Measurements from ENCODE around the gene BIRC3. TPM values are rescaled to one million over a fixed set of nuclear protein-coding genes. Genes with fewer than 3 reads are reported as not detected.

The BIRC3 gene
- total and polyA plus RNA-seq, 2 experiments from 2014 or later, result 0.79 to 0.97 TPM

- H3K79me2 ChIP-seq (ENCODE audit: insufficient read depth), result no peaks in the 10 kb centered on the region
- H3K4me1 ChIP-seq (ENCODE audit: insufficient read depth), result peaks cover 30% of the 10 kb centered on the region
- peaks cover 5% of the 10 kb centered on the region; the same call in 1 of the 2 replicates for H3K9me2 ChIP-seq (ENCODE audit: insufficient read depth)
- H3K4me3 ChIP-seq, result no peak overlapping the region
- H3K27me3 ChIP-seq (replicated peaks; ENCODE audit: insufficient read depth), result no peaks in the 10 kb centered on the region
- TF ChIP-seq EZH2phosphoT487 (IDR thresholded peaks at IDR 0.05; ENCODE audit: insufficient read depth, low read depth) (no peak), EZH2 (IDR thresholded peaks at IDR 0.05; ENCODE audit: insufficient read depth, poor library complexity, severe bottlenecking) (no peak)
- no peak for DNase-seq
- in situ Hi-C loops (cut with MboI), result no loop called here
- peaks cover 24% of the 10 kb centered on the region for H3F3A ChIP-seq (ENCODE audit: insufficient read depth)
- no peak overlapping the region for H3K9ac ChIP-seq
- H4K20me1 ChIP-seq (ENCODE audit: insufficient read depth), result no peaks in the 10 kb centered on the region
- H3K27ac ChIP-seq, result no peak overlapping the region
- no peaks in the 10 kb centered on the region for H3K36me3 ChIP-seq (ENCODE audit: low read depth)
- no peak overlapping the region for H2AFZ ChIP-seq
- no peaks in the 10 kb centered on the region for H3K9me3 ChIP-seq (ENCODE audit: low read depth)
- no peak overlapping the region for H3K4me2 ChIP-seq (ENCODE audit: unreplicated experiment)
Measured at GRCh38 chr11:102320188-102320587, 2.9 kb downstream of the BIRC3 start.

- no peaks in the 10 kb centered on the region for H3K79me2 ChIP-seq (ENCODE audit: insufficient read depth)
- TF ChIP-seq EZH2 (IDR thresholded peaks at IDR 0.05; ENCODE audit: insufficient read depth, poor library complexity, severe bottlenecking) (no peak), EZH2phosphoT487 (IDR thresholded peaks at IDR 0.05; ENCODE audit: insufficient read depth, low read depth) (no peak)
- in situ Hi-C loops (cut with MboI), result no loop called here
- no peak overlapping the region for H3K9ac ChIP-seq
- peaks cover 5% of the 10 kb centered on the region; the same call in 1 of the 2 replicates for H3K9me2 ChIP-seq (ENCODE audit: insufficient read depth)
- no peak for DNase-seq
- H3K4me2 ChIP-seq (ENCODE audit: unreplicated experiment), result no peak overlapping the region
- no peaks in the 10 kb centered on the region for H3K9me3 ChIP-seq (ENCODE audit: low read depth)
- H3K27me3 ChIP-seq (replicated peaks; ENCODE audit: insufficient read depth), result no peaks in the 10 kb centered on the region
- H3F3A ChIP-seq (ENCODE audit: insufficient read depth), result peaks cover 24% of the 10 kb centered on the region
- no peak overlapping the region for H2AFZ ChIP-seq
- peaks cover 30% of the 10 kb centered on the region for H3K4me1 ChIP-seq (ENCODE audit: insufficient read depth)
- no peaks in the 10 kb centered on the region for H4K20me1 ChIP-seq (ENCODE audit: insufficient read depth)
- no peak overlapping the region for H3K27ac ChIP-seq
- H3K36me3 ChIP-seq (ENCODE audit: low read depth), result no peaks in the 10 kb centered on the region
- H3K4me3 ChIP-seq, result no peak overlapping the region
Measured at GRCh38 chr11:102320679-102321078, 3.4 kb downstream of the BIRC3 start.

- Histone ChIP-seq H3K9ac (no peak overlapping the region), H3K9me3 (ENCODE audit: low read depth) (no peaks in the 10 kb centered on the region), H3K27me3 (replicated peaks; ENCODE audit: insufficient read depth) (no peaks in the 10 kb centered on the region), H3K79me2 (ENCODE audit: insufficient read depth) (no peaks in the 10 kb centered on the region), H3K4me1 (ENCODE audit: insufficient read depth) (peaks cover 22% of the 10 kb centered on the region), H3K27ac (no peak overlapping the region), H3K4me3 (no peak overlapping the region), H4K20me1 (ENCODE audit: insufficient read depth) (no peaks in the 10 kb centered on the region), H3F3A (ENCODE audit: insufficient read depth) (peaks cover 17% of the 10 kb centered on the region), H2AFZ (peak overlapping the region; percentile 19; the same call in 1 of the 2 replicates), H3K4me2 (ENCODE audit: unreplicated experiment) (peak overlapping the region; percentile 52), H3K36me3 (ENCODE audit: low read depth) (no peaks in the 10 kb centered on the region), H3K9me2 (ENCODE audit: insufficient read depth) (peaks cover 5% of the 10 kb centered on the region; the same call in 1 of the 2 replicates)
- in situ Hi-C loops (cut with MboI), result no loop called here
- no peak for TF ChIP-seq EZH2 (IDR thresholded peaks at IDR 0.05; ENCODE audit: insufficient read depth, poor library complexity, severe bottlenecking)
- TF ChIP-seq EZH2phosphoT487 (IDR thresholded peaks at IDR 0.05; ENCODE audit: insufficient read depth, low read depth), result no peak
- WGBS, 2 experiments (ENCODE audit: low coverage in 1 of 2, low lambda C conversion rate in 2 of 2, missing lambda C conversion rate in 2 of 2), result 5 to 7% methylated on average over 2 of the region's 2 CpGs
- peak; percentile 13 for DNase-seq
Measured at GRCh38 chr11:102322560-102322959, 5.3 kb downstream of the BIRC3 start.

- Histone ChIP-seq H3K9me3 (ENCODE audit: low read depth) (no peaks in the 10 kb centered on the region), H3K36me3 (ENCODE audit: low read depth) (no peaks in the 10 kb centered on the region), H3K27ac (peak overlapping the region; percentile 26), H3K4me2 (ENCODE audit: unreplicated experiment) (peak overlapping the region; percentile 52), H3K79me2 (ENCODE audit: insufficient read depth) (no peaks in the 10 kb centered on the region), H2AFZ (0 out of 2 replicates have a peak overlapping the region, but pooled peaks have one; percentile 11), H3F3A (ENCODE audit: insufficient read depth) (peaks cover 17% of the 10 kb centered on the region), H3K9me2 (ENCODE audit: insufficient read depth) (peaks cover 5% of the 10 kb centered on the region; the same call in 1 of the 2 replicates), H3K4me1 (ENCODE audit: insufficient read depth) (peaks cover 22% of the 10 kb centered on the region), H3K9ac (no peak overlapping the region), H3K27me3 (replicated peaks; ENCODE audit: insufficient read depth) (no peaks in the 10 kb centered on the region), H4K20me1 (ENCODE audit: insufficient read depth) (no peaks in the 10 kb centered on the region), H3K4me3 (peak overlapping the region; percentile 38)
- TF ChIP-seq EZH2 (IDR thresholded peaks at IDR 0.05; ENCODE audit: insufficient read depth, poor library complexity, severe bottlenecking) (no peak), EZH2phosphoT487 (IDR thresholded peaks at IDR 0.05; ENCODE audit: insufficient read depth, low read depth) (no peak)
- WGBS, 2 experiments (ENCODE audit: low coverage in 1 of 2, low lambda C conversion rate in 2 of 2, missing lambda C conversion rate in 2 of 2), result 3 to 4% methylated on average over 1 of the region's 1 CpG
- in situ Hi-C loops (cut with MboI), result no loop called here
- peak; percentile 79 for DNase-seq
Measured at GRCh38 chr11:102323542-102324251, 6.4 kb downstream of the BIRC3 start.
